ENCODE results near the gene TM2D1. TPM values are rescaled to one million over a fixed set of nuclear protein-coding genes. Genes with fewer than 3 reads are reported as not detected.

Gene TM2D1
- total and polyA plus RNA-seq, 9 of the 15 experiments (the other 6 are each of a cell fraction or from before 2014, with no cell fraction given), result 24.5 to 65.2 (median 47.7) TPM

- TF ChIP-seq SRSF3 (IDR thresholded peaks at IDR 0.05; ENCODE audit: insufficient read depth, low read length), result no peak
- TF ChIP-seq CHCHD3 (CRISPR knock-in tag; IDR thresholded peaks at IDR 0.05), result no peak
- TF ChIP-seq RREB1 (CRISPR knock-in tag; IDR thresholded peaks at IDR 0.05), result no peak
- no peak for TF ChIP-seq ZNF253 (CRISPR knock-in tag; conservative IDR thresholded peaks at IDR 0.05)
- no peak for TF ChIP-seq STAT5B (CRISPR knock-in tag; IDR thresholded peaks at IDR 0.05)
- TF ChIP-seq ZBTB40 (IDR thresholded peaks at IDR 0.05), result peak; percentile 94
- TF ChIP-seq ZBTB40 (CRISPR knock-in tag; IDR thresholded peaks at IDR 0.05), result no peak
These were observed at the start of gene TM2D1 (continued) for GRCh38 chr1:61724813-61725694.

Data from K562 (cell line).